HTR-8/SVneo (cell line): ENCODE data around the gene ZNF552.
"Not testable (repeated sequence)": the region's sequence is repeated elsewhere in the genome, so short reads cannot be mapped to it uniquely, and the experiment has no call there.

Experiments used
- DNase-seq: peaks from one replicate; pipeline ENCODE4 v3.0.0; 2011; ENCODE audit warnings: low spot score, mixed read lengths; ENCODE audit not compliant: insufficient read length
- FAIRE-seq: peaks from 2 replicates; lab custom pipeline; 2011; peaks lifted over from hg19 to GRCh38; lab: Jason Lieb, UNC

The ZNF552 gene

DNA sequence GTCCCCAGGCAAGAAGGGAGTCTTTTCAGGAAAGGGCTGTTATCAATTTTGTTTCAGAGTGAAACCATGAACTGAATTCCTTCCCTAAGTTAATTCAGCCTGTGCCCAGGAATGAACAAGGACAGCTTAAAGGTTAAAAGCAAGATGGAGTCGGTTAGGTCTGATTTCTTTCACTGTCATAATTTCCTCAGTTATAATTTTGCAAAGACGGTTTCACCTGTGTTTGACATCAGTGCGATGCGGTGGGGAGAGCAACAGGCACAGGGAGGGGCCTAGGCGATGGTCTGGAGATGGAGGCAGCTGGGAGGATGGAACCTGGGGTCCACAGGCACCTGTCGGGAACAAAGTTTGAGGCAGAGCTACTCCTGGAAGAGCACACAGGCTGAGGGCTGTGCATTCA, 5.9 kb upstream of the ZNF552 start:
- no peak for FAIRE-seq

DNA sequence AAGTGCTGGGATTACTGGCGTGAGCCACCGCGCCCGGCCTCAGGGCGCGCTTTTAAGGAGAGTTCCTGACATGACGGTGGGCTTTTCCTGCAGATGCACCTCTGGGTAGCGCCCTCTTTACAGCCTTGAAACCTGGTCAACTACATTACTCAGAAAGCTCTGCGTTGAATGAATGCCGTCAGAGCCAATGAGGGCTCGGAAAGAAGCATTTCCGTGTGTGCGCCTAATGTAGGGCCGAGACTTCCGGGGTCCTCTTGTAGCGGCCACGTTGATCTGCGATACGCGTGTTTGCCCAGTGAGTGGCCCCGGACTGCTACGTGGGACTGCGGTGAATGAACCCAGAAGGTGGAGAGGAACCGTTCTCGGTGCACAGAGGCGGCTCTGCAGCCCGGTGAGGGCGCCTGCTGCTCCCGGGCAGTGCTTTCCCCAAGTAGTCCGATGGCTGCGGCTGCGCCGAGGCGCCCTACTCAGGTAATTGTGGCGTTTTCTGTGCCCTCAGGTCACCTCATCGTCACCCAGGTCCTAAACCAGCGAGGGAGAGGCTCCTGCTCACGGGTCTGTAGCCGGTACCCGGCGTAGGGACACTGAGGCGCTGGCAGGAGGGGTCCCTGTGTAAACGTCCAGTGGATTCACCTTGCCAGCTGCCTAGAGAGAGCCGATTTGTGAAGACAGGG, 4.9 kb upstream of the ZNF552 start:
- FAIRE-seq (no peak), DNase-seq (peak; percentile 97)

More for the DNA sequence above, 5.9 kb upstream of the ZNF552 start:
- no peak for DNase-seq

DNA sequence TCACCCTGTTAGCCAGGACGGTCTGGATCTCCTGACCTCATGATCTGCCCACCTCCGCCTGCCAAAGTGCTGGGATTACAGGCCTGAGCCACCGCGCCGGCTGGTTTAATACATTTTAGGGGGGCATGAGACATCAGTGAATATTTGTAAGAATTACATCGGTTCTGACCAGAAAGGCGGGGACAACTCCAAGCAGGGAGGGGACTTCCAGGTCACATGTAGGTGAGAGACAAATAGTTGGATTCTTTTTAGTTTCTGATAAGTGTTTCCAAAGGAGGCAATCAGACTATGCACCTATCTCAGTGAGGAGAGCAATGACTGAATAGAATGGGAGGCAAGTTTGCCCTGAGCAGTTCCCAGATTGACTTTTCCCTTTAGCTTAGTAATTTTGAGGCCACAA, 3.7 kb upstream of the ZNF552 start:
- no peak for FAIRE-seq
- DNase-seq: no peak

- DNase-seq: no peak
- FAIRE-seq: no peak
Observed at GRCh38 chr19:57817976-57818375, 3.3 kb upstream of the ZNF552 start.

DNA sequence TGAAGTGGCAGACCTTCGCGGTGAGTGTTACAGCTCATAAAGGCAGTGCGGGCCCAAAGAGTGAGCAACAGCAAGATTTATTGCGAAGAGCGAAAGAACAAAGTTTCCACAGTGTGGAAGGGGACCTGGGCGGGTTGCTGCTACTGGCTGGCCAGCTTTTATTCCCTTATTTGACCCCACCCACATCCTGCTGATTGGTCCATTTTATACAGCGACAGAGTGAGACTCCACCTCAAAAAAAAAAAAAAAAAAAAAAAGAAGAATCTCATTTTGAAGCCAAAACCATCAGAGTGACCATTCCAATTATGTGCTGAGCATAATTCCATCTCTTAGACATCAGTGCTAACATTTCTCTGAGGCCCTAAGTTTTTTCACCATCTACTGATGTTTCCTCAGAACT, 1.9 kb upstream of the ZNF552 start:
- no peak for FAIRE-seq

GRCh38 chr19:57815247-57816075, 748 bp upstream of the ZNF552 start:
- no peak for DNase-seq
- no peak for FAIRE-seq

More for the DNA sequence above, 1.9 kb upstream of the ZNF552 start:
- no peak for DNase-seq

DNA sequence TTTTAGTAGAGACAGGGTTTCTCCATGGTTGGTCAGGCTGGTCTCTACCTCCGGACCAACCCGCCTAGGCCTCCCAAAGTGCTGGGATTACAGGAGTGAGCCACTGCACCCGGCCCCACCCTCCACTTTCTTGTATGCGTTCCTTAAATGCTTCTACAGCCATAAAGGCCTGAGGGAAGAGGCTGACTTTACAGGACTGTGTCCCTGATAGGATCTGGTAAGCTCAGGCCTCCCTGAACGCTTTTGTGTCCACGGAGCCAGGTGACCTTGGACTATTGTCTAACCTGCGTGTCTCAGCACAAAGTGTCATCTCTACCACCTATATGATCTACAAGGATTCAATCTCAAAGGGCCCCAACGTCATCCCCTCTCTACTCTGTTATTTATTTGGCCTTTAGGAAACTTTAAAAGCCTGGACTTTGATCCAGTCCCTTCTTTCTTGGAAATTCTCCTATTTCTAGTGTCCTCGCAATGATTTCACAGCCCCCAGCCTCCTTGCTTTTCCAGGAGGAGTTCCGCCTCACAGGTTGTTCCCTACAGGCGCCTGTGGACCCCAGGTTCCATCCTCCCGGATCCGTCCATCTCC, 701 bp downstream of the ZNF552 start:
- FAIRE-seq (no peak), DNase-seq (no peak)

DNA sequence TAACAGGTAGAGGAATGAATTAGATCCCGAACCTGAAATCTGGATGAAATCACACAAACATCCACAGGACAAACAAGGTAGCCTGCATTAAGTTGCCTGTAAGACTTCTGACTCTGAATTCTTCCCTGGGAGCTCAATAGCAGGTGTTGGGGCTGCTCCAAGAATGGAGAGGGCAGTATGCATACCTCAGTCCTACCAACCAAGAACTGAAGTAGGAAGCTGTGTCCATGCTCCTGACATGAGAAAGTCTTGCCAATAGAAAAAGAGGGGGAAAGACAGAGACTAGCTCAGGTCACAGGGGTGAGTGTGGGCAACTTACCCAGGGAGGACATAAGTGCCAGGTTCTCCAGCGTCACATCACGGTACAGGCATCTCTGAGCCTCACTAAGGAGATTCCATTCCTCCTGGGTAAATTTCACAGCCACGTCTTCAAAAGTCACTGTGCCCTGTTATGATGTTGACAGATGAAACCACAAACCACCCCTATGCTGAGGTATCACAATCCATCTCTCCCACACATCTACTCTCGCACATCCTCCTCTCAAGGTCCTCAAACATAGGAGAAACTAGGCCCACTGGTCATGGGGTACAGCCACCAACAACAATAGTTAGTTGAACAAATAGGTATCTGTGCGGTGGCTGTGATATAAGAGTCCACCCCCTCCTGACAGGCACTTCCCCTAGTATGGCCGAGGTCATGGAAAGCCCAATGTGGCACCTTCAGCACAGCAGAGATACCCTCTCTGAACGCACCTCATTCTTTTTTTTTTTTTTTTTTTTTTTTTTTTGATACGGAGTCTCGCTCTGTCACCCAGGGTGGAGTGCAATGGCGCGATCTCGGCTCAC, 1.5 kb downstream of the ZNF552 start:
- DNase-seq, FAIRE-seq: not testable (repeated sequence)

DNA sequence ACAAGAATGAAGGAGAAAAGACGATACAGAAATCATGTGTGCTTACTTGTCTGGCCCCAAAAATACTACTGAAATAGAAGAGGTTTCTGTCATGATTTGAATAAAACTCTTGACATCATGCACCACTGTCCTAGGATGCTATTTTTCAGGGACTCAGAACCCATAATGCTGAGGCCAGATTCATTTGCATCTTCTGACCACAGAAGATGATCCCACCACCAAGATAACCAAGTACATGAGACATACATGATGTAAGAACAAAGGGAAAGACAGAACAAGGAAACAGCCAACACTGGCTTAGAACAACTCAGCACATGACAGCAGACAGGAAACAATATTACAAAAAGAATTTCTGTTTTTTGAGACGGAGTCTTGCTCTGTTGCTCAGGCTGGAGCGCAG, 2.5 kb downstream of the ZNF552 start:
- DNase-seq: no peak

GRCh38 chr19:57810410-57811295, 4.1 kb downstream of the ZNF552 start:
- FAIRE-seq, DNase-seq: not testable (repeated sequence)

More for the DNA sequence above, 2.5 kb downstream of the ZNF552 start:
- no peak for FAIRE-seq

GRCh38 chr19:57807541-57807940, 7.2 kb downstream of the ZNF552 start:
- FAIRE-seq (no peak), DNase-seq (no peak)

GRCh38 chr19:57803594-57804325, 11.0 kb downstream of the ZNF552 start:
- DNase-seq (peak; percentile 48), FAIRE-seq (no peak)

- no peak for FAIRE-seq
Observed at GRCh38 chr19:57803265-57803593, 11.5 kb downstream of the ZNF552 start.

GRCh38 chr19:57802269-57802668, 12.4 kb downstream of the ZNF552 start:
- DNase-seq: no peak
- FAIRE-seq: no peak

More at GRCh38 chr19:57803265-57803593, 11.5 kb downstream of the ZNF552 start:
- DNase-seq: no peak

DNA sequence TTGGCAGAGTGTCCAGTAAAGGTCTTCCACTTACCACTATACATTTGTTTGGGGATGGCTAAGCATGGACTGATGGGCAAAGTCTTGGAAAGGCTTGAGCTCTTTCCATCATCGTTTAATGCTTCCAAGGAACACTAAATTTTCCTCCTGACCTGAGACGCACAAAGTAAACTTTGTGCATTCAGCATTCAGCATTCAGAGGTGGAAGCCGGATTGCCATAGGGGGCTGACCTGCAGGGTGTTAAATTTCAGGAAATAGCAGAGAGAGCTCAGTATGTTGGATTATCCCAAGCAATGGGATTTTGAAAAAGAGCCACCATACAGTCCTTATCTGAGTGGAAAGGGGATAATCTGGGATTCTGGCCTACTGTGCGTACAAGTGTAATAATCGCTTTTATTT, 14.0 kb downstream of the ZNF552 start:
- no peak for FAIRE-seq
- DNase-seq: no peak

DNA sequence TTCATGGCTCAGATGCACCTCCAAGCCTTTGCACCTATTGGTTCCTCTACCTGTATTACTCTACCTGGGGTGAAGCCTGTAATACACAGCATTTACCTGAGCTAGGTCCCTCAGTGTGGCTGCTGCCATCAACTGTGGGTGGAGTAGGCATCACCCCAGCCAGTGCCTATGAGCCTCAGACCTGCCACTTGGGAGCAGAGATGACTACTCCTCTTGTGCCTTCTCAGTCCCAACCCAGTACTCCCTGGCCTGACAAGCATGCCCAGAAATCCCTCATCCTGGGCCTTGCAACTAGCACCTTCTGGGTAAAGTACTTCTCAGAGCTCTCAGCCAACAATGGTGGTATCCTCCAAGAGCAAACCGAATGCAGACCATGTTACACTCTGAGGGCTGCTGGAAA, 18.1 kb downstream of the ZNF552 start:
- peak; percentile 87 for FAIRE-seq
- not testable (repeated sequence) for DNase-seq

DNA sequence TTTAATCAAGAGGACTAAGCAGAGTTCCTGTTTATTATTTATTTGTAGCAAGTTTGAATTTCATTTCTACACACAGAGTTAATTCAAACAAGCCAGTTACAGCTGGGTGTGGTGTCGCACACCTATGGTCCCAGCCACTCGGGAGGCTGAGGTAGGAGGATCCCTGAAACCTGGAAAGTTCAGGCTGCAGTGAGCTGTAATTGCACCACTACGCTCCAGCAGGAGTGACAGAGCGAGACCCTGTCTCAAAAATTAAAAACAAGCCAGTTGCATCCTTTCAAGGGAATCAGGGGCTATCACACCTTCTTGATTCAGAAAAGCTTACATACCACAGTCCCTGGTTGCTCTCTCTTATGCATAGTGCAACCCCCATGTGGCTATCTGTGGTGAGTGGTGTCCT, 25.4 kb downstream of the ZNF552 start:
- DNase-seq: no peak
- no peak for FAIRE-seq

- FAIRE-seq (no peak), DNase-seq (no peak)
Observed at GRCh38 chr19:57788114-57788692, 26.5 kb downstream of the ZNF552 start.
